ENCODE data around the gene MESP1. TPM values are rescaled to one million over a fixed set of nuclear protein-coding genes. Genes with fewer than 3 reads are reported as not detected.

MESP1 gene
- total and polyA plus RNA-seq, 2 of the 13 experiments (the other 11 are each of a cell fraction or from before 2014, with no cell fraction given) = not detected

DNA sequence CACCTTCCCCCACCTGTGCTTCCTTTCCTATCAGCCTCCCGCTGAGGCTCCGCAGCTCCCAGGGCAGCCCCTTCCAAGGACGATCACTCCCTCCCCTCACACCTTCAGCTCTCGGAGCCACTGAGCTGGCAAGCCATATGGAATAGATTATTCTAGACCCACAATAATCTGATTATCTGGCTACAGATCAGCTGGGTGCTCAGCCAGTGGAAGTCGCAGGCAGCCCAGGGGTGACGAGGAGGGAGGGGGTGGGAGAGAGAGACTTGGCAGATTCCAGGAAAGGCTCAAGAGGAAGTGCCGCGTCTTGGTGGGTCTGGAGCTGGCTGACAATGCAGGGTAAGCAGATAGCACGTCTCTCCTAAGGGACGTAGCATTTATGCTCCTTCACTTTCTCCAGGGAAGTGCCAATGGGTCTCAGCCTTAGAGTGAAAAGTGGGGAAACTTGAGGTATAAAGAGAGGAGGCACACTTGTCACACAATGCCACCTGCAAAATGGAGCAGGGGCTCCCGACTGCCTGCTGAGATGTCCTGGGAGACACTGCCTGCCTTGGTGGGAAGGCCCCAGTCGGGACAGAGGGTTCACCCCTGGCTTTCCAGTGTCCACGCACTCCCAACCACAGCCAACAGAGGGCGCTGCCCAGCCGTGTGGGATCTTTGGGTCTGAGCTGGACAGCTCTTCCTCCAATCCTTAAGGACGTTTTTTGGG lies 9.4 kb upstream of the MESP1 start (continued):
- TF ChIP-seq, protein P1, sequence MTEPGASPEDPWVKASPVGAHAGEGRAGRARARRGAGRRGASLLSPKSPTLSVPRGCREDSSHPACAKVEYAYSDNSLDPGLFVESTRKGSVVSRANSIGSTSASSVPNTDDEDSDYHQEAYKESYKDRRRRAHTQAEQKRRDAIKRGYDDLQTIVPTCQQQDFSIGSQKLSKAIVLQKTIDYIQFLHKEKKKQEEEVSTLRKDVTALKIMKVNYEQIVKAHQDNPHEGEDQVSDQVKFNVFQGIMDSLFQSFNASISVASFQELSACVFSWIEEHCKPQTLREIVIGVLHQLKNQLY (CRISPR knock-in tag; IDR thresholded peaks at IDR 0.05) = no peak
- TF ChIP-seq LCORL (IDR thresholded peaks at IDR 0.05) (no peak), LCORL (CRISPR knock-in tag; IDR thresholded peaks at IDR 0.05) (0 out of 2 replicates have a peak, but pooled peaks have one; percentile 50), HNRNPUL1 (IDR thresholded peaks at IDR 0.05; ENCODE audit: low read depth, low read length) (no peak), EP300 (IDR thresholded peaks at IDR 0.05; ENCODE audit: low read depth in 2 of 2, low read length in 2 of 2) (no peak), EP300 (CRISPR knock-in tag; IDR thresholded peaks at IDR 0.05; ENCODE audit: borderline replicate concordance) (no peak), KDM2A (CRISPR knock-in tag; IDR thresholded peaks at IDR 0.05; ENCODE audit: borderline replicate concordance, low read depth) (peak; percentile 59), SMC3 (IDR thresholded peaks at IDR 0.05; ENCODE audit: low read length) (peak; percentile 85), ZFYVE20 (CRISPR knock-in tag; IDR thresholded peaks at IDR 0.05; ENCODE audit: borderline replicate concordance, low read depth) (no peak), GTF3A (CRISPR knock-in tag; conservative IDR thresholded peaks at IDR 0.05) (no peak), ZNF138 (CRISPR knock-in tag; IDR thresholded peaks at IDR 0.05; ENCODE audit: low read depth) (no peak), CEBPG (CRISPR knock-in tag; IDR thresholded peaks at IDR 0.05) (no peak), ZNF562 (CRISPR knock-in tag; IDR thresholded peaks at IDR 0.05; ENCODE audit: borderline replicate concordance) (no peak), CENPT (CRISPR knock-in tag; IDR thresholded peaks at IDR 0.05; ENCODE audit: low read depth) (no peak), ZSCAN25 (CRISPR knock-in tag; IDR thresholded peaks at IDR 0.05) (no peak), BHLHE40 (IDR thresholded peaks at IDR 0.05; ENCODE audit: low read length) (0 out of 2 replicates have a peak, but pooled peaks have one; percentile 35), PCBP2 (optimal IDR thresholded peaks at IDR 0.05; ENCODE audit: low read depth, low read length, poor library complexity, severe bottlenecking) (no peak), CHCHD3 (CRISPR knock-in tag; IDR thresholded peaks at IDR 0.05) (no peak), ZNF552 (CRISPR knock-in tag; IDR thresholded peaks at IDR 0.05; ENCODE audit: borderline replicate concordance) (no peak), ONECUT2 (CRISPR knock-in tag; IDR thresholded peaks at IDR 0.05) (no peak)
- TF ChIP-seq, protein P2, sequence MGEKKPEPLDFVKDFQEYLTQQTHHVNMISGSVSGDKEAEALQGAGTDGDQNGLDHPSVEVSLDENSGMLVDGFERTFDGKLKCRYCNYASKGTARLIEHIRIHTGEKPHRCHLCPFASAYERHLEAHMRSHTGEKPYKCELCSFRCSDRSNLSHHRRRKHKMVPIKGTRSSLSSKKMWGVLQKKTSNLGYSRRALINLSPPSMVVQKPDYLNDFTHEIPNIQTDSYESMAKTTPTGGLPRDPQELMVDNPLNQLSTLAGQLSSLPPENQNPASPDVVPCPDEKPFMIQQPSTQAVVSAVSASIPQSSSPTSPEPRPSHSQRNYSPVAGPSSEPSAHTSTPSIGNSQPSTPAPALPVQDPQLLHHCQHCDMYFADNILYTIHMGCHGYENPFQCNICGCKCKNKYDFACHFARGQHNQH (CRISPR knock-in tag; IDR thresholded peaks at IDR 0.05) = peak; percentile 32; the same call in 1 of the 2 replicates
- TF ChIP-seq, protein P3, sequence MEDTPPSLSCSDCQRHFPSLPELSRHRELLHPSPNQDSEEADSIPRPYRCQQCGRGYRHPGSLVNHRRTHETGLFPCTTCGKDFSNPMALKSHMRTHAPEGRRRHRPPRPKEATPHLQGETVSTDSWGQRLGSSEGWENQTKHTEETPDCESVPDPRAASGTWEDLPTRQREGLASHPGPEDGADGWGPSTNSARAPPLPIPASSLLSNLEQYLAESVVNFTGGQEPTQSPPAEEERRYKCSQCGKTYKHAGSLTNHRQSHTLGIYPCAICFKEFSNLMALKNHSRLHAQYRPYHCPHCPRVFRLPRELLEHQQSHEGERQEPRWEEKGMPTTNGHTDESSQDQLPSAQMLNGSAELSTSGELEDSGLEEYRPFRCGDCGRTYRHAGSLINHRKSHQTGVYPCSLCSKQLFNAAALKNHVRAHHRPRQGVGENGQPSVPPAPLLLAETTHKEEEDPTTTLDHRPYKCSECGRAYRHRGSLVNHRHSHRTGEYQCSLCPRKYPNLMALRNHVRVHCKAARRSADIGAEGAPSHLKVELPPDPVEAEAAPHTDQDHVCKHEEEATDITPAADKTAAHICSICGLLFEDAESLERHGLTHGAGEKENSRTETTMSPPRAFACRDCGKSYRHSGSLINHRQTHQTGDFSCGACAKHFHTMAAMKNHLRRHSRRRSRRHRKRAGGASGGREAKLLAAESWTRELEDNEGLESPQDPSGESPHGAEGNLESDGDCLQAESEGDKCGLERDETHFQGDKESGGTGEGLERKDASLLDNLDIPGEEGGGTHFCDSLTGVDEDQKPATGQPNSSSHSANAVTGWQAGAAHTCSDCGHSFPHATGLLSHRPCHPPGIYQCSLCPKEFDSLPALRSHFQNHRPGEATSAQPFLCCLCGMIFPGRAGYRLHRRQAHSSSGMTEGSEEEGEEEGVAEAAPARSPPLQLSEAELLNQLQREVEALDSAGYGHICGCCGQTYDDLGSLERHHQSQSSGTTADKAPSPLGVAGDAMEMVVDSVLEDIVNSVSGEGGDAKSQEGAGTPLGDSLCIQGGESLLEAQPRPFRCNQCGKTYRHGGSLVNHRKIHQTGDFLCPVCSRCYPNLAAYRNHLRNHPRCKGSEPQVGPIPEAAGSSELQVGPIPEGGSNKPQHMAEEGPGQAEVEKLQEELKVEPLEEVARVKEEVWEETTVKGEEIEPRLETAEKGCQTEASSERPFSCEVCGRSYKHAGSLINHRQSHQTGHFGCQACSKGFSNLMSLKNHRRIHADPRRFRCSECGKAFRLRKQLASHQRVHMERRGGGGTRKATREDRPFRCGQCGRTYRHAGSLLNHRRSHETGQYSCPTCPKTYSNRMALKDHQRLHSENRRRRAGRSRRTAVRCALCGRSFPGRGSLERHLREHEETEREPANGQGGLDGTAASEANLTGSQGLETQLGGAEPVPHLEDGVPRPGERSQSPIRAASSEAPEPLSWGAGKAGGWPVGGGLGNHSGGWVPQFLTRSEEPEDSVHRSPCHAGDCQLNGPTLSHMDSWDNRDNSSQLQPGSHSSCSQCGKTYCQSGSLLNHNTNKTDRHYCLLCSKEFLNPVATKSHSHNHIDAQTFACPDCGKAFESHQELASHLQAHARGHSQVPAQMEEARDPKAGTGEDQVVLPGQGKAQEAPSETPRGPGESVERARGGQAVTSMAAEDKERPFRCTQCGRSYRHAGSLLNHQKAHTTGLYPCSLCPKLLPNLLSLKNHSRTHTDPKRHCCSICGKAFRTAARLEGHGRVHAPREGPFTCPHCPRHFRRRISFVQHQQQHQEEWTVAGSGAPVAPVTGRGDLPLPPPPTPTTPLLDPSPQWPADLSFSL (CRISPR knock-in tag; IDR thresholded peaks at IDR 0.05) = no peak
- TF ChIP-seq, protein P4, sequence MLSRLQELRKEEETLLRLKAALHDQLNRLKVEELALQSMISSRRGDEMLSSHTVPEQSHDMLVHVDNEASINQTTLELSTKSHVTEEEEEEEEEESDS (CRISPR knock-in tag; IDR thresholded peaks at IDR 0.05; ENCODE audit: borderline replicate concordance) = no peak

Data from HepG2 (cell line).